Heart right ventricle (tissue), 16 donors: Measurements from ENCODE around the gene SLC2A6. TPM values are rescaled to one million over a fixed set of nuclear protein-coding genes. Genes with fewer than 3 reads are reported as not detected.

Experiments used
- ATAC-seq, 8 donors: fragments of 200-7000 bp; cut with Tn5 transposase; one replicate each; pipeline ENCODE4 v1.9.1; 2020; ENCODE audit warnings: mild to moderate bottlenecking in 8 of 8, moderate library complexity in 8 of 8, moderate number of reproducible peaks in 1 of 8
- DNase-seq, 2 donors: peaks; one replicate each; pipeline ENCODE4 v3.0.0-alpha.2; 2020
- H3K27ac ChIP-seq, 10 donors: fragments of 200-600 bp; sonication (generic) in 2 of 10; one replicate each; pipeline versions ENCODE4 v1.5.0 to v1.8.0; 2020 to 2022; ENCODE audit warnings: mild to moderate bottlenecking in 3 of 10
- H3K27me3 ChIP-seq, 7 donors: fragments of 200-600 bp; one replicate each; pipeline ENCODE4 v1.8.0; 2021 to 2022; ENCODE audit warnings: mild to moderate bottlenecking in 2 of 7
- H3K36me3 ChIP-seq, 9 donors: fragments of 200-600 bp; sonication (generic) in 1 of 9; one replicate each; pipeline versions ENCODE4 v1.5.0 to v1.8.0; 2020 to 2022; ENCODE audit warnings: mild to moderate bottlenecking in 2 of 9
- H3K4me1 ChIP-seq, 9 donors: fragments of 200-600 bp; sonication (generic) in 1 of 9; one replicate each; pipeline versions ENCODE4 v1.5.0 to v1.8.0; 2020 to 2022; ENCODE audit warnings: mild to moderate bottlenecking in 4 of 9
- H3K4me3 ChIP-seq, 10 donors: fragments of 200-600 bp; sonication (generic) in 2 of 10; one replicate each; pipeline versions ENCODE4 v1.5.0 to v1.8.0; 2020 to 2022; ENCODE audit warnings: mild to moderate bottlenecking in 7 of 10, moderate library complexity in 2 of 10
- H3K9me3 ChIP-seq, 11 donors: fragments of 200-600 bp in 10 of 11; sonication (generic) in 2 of 11; one replicate each; pipeline versions ENCODE4 v1.5.0 to v1.8.0; 2013 to 2022; ENCODE audit warnings: mild to moderate bottlenecking in 2 of 11, control low read depth in 1 of 11, moderate library complexity in 1 of 11
- WGBS, 2 donors: extraction: QIAGEN DNeasy Blood & Tissue Kit; methylation state at CpG; one replicate each; pipeline ENCODE4 v1.1.7; 2013; ENCODE audit warnings: inconsistent platforms in 1 of 2; 5-methylcytosine and 5-hydroxymethylcytosine counted together
- intact Hi-C, 10 donors: fragments of 100-400 bp; cut with DNase I; formaldehyde crosslinking; loops; one replicate each; pipeline versions ENCODE4 v1.11.1 to v1.14.2; 2022
- polyA plus RNA-seq, 2 donors: library from polyadenylated mRNA; stranded (reverse); fragments of 200-250 nt; gene quantifications; one replicate each; pipeline ENCODE4 v1.2.3, GENCODE V29; 2013
- total RNA-seq, 10 donors: library from RNA; stranded (reverse); fragmentation: NEBNext Ultra II Directional in 3 of 10; extraction: Animal tissue kit (Norgen Biotek cat#: 25700) in 3 of 10; gene quantifications; one replicate each; pipeline versions ENCODE4 v1.2.1 to v1.2.4, GENCODE V29; 2021 to 2023
- TF ChIP-seq, protein P1 (sequence below), 9 donors: fragments of 200-600 bp; sonication (generic) in 2 of 9; IDR thresholded peaks; one replicate each; pipeline versions ENCODE4 v1.5.0 to v1.8.0; 2021 to 2022; ENCODE audit warnings: antibody characterized with exemption in 9 of 9, mild to moderate bottlenecking in 5 of 9, moderate library complexity in 1 of 9
- donor health status: Arrhythmogenic right ventricular cardiomyopathy.
- donor health status: ischemic (EF 13 %, LVEDD 7.1; RV severe dilation, severe dysfunction).
- donor health status: healthy with polysubstance abuse.
- donor health status: DM: no; HTN: yes; CAD: no.
- donor health status: DM: no; HTN: no; CAD: no.
- donor health status: ischemic (EF 25% LVEDD 6.9; RV normal size, moderate dysfunction).
- donor health status: ischemic (EF 25% LVEDD 5.7; RV mildly dilated, moderate dysfunction).
- donor health status: healthy.
- donor health status: DM: yes; HTN: yes; CAD: no.
- donor health status: Ischemic cardiomyopathy.
- donor health status: ischemic (EF 35%, LVEDD 5.7; RV mildly dilated, moderate dysfunction).
- donor health status: nonischemic (EF 11% LVEDD 7.7; RV severe dilation, severe dysfunction).
- donor health status: DM: yes; HTN: yes; CAD: no.
- donor health status: PGD.
- donor health status: ischemic (EF 29% LVEDD 5.4; RV normal size, mild dysfunction).
- donor health status: nonischemic (EF 23%, LVEDD 6.1; RV moderate dilation, normal function).

Gene SLC2A6
- total and polyA plus RNA-seq, 12 donors, result 1.3 to 7.0 (median 2.5) TPM

DNA sequence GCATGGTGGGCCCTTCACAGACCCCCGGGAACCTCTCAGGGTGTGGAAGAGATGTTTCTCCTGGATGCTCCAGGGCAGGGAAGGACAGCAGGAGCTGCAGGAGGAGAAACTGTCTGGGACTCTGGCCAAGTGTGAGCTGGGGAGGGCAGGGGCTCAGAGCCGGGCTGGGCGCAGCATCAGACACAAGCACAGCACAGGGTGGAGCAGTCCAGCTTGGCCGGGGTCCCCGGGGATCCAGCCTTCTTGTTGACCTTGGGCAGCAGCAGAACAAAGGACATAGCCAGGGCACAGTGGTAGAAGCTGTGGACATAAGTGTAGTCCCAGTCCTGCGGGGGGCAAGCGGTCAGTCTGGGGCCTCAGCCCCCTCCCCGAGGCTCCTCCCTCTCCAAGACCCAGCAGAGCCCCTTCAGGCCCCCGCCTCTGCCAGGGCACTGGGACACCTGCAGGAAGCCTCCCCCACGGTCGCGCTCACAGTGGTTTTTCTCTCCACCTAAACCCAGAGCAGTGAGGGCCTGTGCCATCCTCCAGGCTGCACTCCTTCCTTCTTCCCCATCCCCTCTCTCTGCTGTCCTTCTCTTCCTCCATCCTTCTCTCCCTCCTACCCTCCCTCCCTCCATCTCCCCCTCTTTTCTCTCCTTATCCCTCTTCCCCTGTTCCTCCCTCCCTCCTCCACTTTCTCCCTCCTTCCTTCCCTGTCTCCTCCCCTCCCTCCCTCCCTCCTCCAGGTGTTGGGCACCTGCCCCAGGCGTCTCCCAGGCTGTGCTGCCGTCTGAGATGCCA lies 35.8 kb upstream of the SLC2A6 start:
- Histone ChIP-seq H3K27ac (peak overlapping the region in 1 of 10 donors; percentile 22), H3K27me3 (peaks cover 0 to 16% (median 0%) of the 10 kb centered on the region in 7 donors), H3K36me3 (no peaks in the 10 kb centered on the region), H3K4me3 (no peak overlapping the region), H3K9me3 (no peaks in the 10 kb centered on the region), H3K4me1 (peaks cover 7 to 27% (median 18%) of the 10 kb centered on the region in 9 donors)
- ATAC-seq, result peak; percentile 14 to 72 (median 62)
- WGBS, 2 donors, result 40 to 47% methylated on average over 14 of the region's 14 CpGs
- DNase-seq, result peak; percentile 54 to 82
- intact Hi-C loops, result no loop called here
- TF ChIP-seq, protein P1, sequence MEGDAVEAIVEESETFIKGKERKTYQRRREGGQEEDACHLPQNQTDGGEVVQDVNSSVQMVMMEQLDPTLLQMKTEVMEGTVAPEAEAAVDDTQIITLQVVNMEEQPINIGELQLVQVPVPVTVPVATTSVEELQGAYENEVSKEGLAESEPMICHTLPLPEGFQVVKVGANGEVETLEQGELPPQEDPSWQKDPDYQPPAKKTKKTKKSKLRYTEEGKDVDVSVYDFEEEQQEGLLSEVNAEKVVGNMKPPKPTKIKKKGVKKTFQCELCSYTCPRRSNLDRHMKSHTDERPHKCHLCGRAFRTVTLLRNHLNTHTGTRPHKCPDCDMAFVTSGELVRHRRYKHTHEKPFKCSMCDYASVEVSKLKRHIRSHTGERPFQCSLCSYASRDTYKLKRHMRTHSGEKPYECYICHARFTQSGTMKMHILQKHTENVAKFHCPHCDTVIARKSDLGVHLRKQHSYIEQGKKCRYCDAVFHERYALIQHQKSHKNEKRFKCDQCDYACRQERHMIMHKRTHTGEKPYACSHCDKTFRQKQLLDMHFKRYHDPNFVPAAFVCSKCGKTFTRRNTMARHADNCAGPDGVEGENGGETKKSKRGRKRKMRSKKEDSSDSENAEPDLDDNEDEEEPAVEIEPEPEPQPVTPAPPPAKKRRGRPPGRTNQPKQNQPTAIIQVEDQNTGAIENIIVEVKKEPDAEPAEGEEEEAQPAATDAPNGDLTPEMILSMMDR (IDR thresholded peaks at IDR 0.05), result no peak

DNA sequence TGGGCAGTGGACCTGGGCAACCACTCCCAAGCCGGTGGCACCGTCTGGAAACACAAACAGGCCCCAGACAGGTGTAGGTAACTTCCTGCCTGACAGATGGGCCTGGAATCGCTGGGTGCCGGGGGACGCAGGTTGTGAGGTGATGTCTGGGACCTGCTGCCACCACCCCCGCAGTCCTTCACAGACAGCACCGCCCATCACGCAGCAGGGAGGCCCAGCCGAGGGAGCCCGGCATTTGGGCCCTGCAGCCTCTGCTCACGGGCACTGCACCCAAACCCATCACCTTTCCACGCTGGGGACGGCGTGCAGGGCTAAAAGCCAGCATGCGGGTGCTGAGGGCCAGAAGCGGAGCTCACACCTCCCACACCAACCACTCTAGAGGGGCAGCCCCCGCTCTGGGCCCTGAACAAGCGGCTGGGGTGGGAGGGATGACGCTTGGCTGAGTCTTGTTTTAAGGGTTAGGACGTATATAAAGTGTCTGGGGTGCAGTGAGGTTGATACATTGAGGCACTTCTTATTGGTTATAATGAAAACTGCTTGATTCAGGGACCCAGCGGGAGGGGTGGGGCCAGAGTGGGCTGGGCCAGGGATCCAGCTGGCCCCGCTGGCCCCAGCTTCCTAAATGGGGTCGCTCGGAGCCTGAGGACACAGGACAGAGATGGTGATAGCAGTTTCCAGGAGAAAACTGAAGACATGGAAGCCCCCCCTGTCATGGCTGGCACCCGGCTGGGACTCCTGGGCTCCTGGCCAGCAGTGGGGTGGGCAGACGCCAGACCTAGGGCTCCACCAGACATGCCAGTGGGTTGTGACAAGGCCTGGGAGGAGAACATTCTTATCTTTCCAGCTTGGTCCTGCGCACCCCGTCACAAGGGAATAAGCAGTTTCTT lies 34.6 kb upstream of the SLC2A6 start:
- intact Hi-C loops, result no loop called here
- DNase-seq (peak in 1 of 2 donors; percentile 43), ATAC-seq (peak in 4 of 8 donors; percentile 7 to 17 (median 11))
- Histone ChIP-seq H3K27ac (no peak overlapping the region), H3K4me1 (peaks cover 7 to 36% (median 28%) of the 10 kb centered on the region in 9 donors), H3K36me3 (no peaks in the 10 kb centered on the region), H3K27me3 (peaks cover 0 to 16% (median 0%) of the 10 kb centered on the region in 7 donors), H3K9me3 (no peaks in the 10 kb centered on the region), H3K4me3 (no peak overlapping the region)
- TF ChIP-seq, protein P1 (IDR thresholded peaks at IDR 0.05), result no peak
- 66 to 68% methylated on average over 28 of the region's 28 CpGs for WGBS, 2 donors

DNA sequence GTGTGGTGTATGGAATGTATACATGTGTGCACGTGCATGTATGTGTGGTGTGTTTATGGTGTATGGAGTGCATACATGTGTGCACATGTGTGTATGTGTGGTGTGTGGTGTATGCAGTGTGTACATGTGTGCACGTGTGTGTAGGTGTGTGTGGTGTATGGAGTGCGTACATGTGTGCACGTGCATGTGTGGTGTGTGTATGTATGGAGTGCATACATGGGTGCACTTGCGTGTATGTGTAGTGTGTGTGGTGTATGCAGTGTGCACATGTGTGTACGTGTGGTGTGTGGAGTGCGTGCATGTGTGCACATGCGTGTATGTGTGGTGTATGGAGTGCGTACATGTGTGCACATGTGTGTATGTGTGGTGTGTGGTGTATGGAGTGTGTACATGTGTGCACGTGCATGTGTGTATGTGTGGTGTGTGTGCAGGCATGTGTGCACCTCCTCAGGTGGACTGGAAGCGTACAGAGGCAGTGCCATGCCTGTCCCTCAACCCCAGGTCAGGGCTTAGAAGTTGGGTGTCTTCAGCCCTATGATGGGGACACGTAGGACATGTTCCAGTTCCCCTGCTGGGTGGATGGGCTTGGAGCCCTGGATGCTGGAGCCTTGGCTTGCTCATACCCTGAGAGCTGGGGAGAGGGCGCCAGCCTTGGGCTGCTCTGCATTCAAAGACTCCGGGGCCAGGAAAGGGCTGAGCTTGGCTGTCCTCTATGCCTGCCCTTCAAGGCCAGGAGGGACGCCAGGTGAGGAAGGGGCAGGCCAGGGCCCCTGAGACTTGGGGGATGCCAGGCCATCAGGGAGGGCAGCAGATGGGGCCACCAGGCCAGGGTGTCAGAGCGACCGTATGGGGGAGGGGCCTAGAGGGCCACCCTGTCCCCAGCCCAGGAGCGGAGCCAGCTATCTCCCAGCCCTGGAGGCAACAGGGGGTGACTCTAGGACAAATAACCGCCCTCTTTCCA lies 33.6 kb upstream of the SLC2A6 start:
- TF ChIP-seq, protein P1 (IDR thresholded peaks at IDR 0.05), result no peak
- WGBS, 2 donors, result 88% methylated on average over 19 of the region's 19 CpGs
- no peaks in the 10 kb centered on the region for H3K36me3 ChIP-seq
- no peak overlapping the region for H3K4me3 ChIP-seq
- peaks cover 0 to 16% (median 0%) of the 10 kb centered on the region in 7 donors for H3K27me3 ChIP-seq
- DNase-seq (peak in 1 of 2 donors; percentile 8), ATAC-seq (no peak)
- H3K9me3 ChIP-seq, result no peaks in the 10 kb centered on the region
- H3K27ac ChIP-seq, result no peak overlapping the region
- intact Hi-C loops, result no loop called here
- H3K4me1 ChIP-seq, result peaks cover 7 to 36% (median 28%) of the 10 kb centered on the region in 9 donors
